K562 (cell line): ENCODE results near the gene C2CD2. TPM values are rescaled to one million over a fixed set of nuclear protein-coding genes. Genes with fewer than 3 reads are reported as not detected.

Source experiments
- ATAC-seq: fragments of 200-7000 bp; cut with Tn5 transposase; 3 replicates; pipeline ENCODE4 v1.9.1; 2020; ENCODE audit warnings: moderate library complexity
- BruUV-seq: library from RNA; stranded (reverse); fragments of 400-500 nt; replicated peaks from 2 replicates; lab custom pipeline; 2021; lab: Mats Ljungman, UMichigan
- CTCF ChIA-PET: fragments of 300-600 bp; formaldehyde crosslinking; extraction: SDS; loops from one replicate; lab custom pipeline; 2021; ENCODE audit warnings: low intra/inter-chr PET ratio; lab: Yijun Ruan, JAX
- POLR2A ChIA-PET: fragments of 300-600, 350-650 bp; sonication (Branson Sonifier 250); formaldehyde crosslinking; extraction: SDS; loops from one replicate; lab custom pipeline; 2021; ENCODE audit warnings: antibody characterized with exemption, inconsistent platforms; lab: Yijun Ruan, JAX
- DNase-seq, 4 experiments: peaks; one replicate each; pipeline versions ENCODE4 v3.0.0 to v3.0.0-alpha.2; 2011 to 2018; ENCODE audit warnings: low spot score in 3 of 4, mixed read lengths in 3 of 4; ENCODE audit errors: extremely low read depth in 1 of 4
- FAIRE-seq: peaks from 2 replicates; lab custom pipeline; 2011; peaks lifted over from hg19 to GRCh38; lab: Jason Lieb, UNC
- H2AFZ ChIP-seq: 2 replicates; pipeline ENCODE4 v1.6.0; 2011; ENCODE audit warnings: low read depth, low read length, control low read depth, inconsistent platforms
- H3K27ac ChIP-seq: fragments of 200-600 bp; 3 replicates; pipeline ENCODE4 v1.8.0; 2011; ENCODE audit warnings: low read depth, mild to moderate bottlenecking, control low read depth, inconsistent platforms, low read length, moderate library complexity, mixed read lengths; ENCODE audit errors: extremely low read depth
- H3K27me3 ChIP-seq, 2 experiments: fragments of 300-600 bp in 1 of 2; 2 replicates in 1 of 2; 3 replicates in 1 of 2; pipeline versions ENCODE4 v1.6.0 to v1.8.0; 2011; ENCODE audit warnings: inconsistent platforms in 2 of 2, low read length in 2 of 2, mild to moderate bottlenecking in 1 of 2, mixed read lengths in 1 of 2, moderate library complexity in 1 of 2; ENCODE audit not compliant: control insufficient read depth in 2 of 2, insufficient read depth in 2 of 2
- H3K36me3 ChIP-seq: fragments of 300-600 bp; 3 replicates; pipeline ENCODE4 v1.8.0; 2011; ENCODE audit warnings: mild to moderate bottlenecking, low read length, inconsistent platforms; ENCODE audit not compliant: control insufficient read depth, insufficient read depth
- H3K4me1 ChIP-seq, 2 experiments: fragments of 200-600 bp in 1 of 2; replicated peaks in 1 of 2; 2 replicates in 1 of 2; 3 replicates in 1 of 2; pipeline versions ENCODE4 v1.5.1 to v1.8.0; 2011; ENCODE audit warnings: inconsistent platforms in 2 of 2, low read length in 2 of 2, mild to moderate bottlenecking in 1 of 2, mixed read lengths in 1 of 2, moderate library complexity in 1 of 2; ENCODE audit not compliant: control insufficient read depth in 2 of 2, insufficient read depth in 2 of 2
- H3K4me2 ChIP-seq: 2 replicates; pipeline ENCODE4 v1.6.1; 2011; ENCODE audit warnings: low read length, control low read depth, inconsistent platforms, mixed read lengths; ENCODE audit not compliant: insufficient read depth
- H3K4me3 ChIP-seq: fragments of 200-600 bp; sonication (generic), shearing (Covaris generic); 2 replicates; pipeline ENCODE4 v1.5.1; 2016; ENCODE audit warnings: control low read depth, inconsistent platforms
- H3K79me2 ChIP-seq: fragments of 200-600 bp; 3 replicates; pipeline ENCODE4 v1.8.0; 2011; ENCODE audit warnings: low read length, inconsistent platforms; ENCODE audit not compliant: control insufficient read depth, insufficient read depth
- H3K9ac ChIP-seq, 2 experiments: 2 replicates each; pipeline versions ENCODE4 v1.6.0 to v1.6.1; 2011; ENCODE audit warnings: low read depth in 2 of 2, low read length in 2 of 2, control low read depth in 1 of 2, inconsistent platforms in 1 of 2, mild to moderate bottlenecking in 1 of 2, mixed read lengths in 1 of 2; ENCODE audit not compliant: insufficient read depth in 1 of 2
- H3K9me1 ChIP-seq: one replicate; pipeline ENCODE4 v1.6.0; 2011; ENCODE audit warnings: inconsistent platforms, mild to moderate bottlenecking, low read length, moderate library complexity; ENCODE audit not compliant: control insufficient read depth, insufficient read depth
- H3K9me3 ChIP-seq: replicated peaks from 2 replicates; pipeline ENCODE4 v1.5.1; 2011; ENCODE audit warnings: low read depth, low read length, inconsistent platforms; ENCODE audit not compliant: control insufficient read depth, insufficient read depth
- H4K20me1 ChIP-seq: replicated peaks from 2 replicates; pipeline ENCODE4 v1.6.1; 2011; ENCODE audit warnings: low read length, inconsistent platforms, mixed read lengths; ENCODE audit not compliant: control insufficient read depth, insufficient read depth
- AFF4 ChIP-seq: sonication (generic); formaldehyde crosslinking; IDR thresholded peaks from 2 replicates; pipeline ENCODE4 v1.8.0; 2023; ENCODE audit warnings: mild to moderate bottlenecking, missing genetic modification reagents
- EZH2 ChIP-seq: IDR thresholded peaks from 2 replicates; pipeline ENCODE4 v1.6.1; 2012; ENCODE audit warnings: low read depth, mild to moderate bottlenecking, inconsistent platforms, low read length, borderline replicate concordance
- HMG20B ChIP-seq: fragments of 250-450 bp; sonication (Bioruptor Pico); IDR thresholded peaks from 2 replicates; pipeline ENCODE4 v1.5.0; 2021; ENCODE audit warnings: mild to moderate bottlenecking
- KAT2B ChIP-seq: IDR thresholded peaks from one replicate; pipeline ENCODE4 v1.6.1; 2012; ENCODE audit warnings: low read depth, mild to moderate bottlenecking, control low read depth, inconsistent platforms, low read length, moderate library complexity
- MCM5 ChIP-seq: fragments of 450-650 bp; IDR thresholded peaks from 2 replicates; pipeline ENCODE4 v1.6.1; 2016; ENCODE audit warnings: low read depth
- MITF ChIP-seq: IDR thresholded peaks from 2 replicates; pipeline ENCODE4 v1.6.1; 2014; ENCODE audit warnings: antibody characterized with exemption
- MTA3 ChIP-seq: fragments of 450-650 bp; formaldehyde crosslinking; IDR thresholded peaks from 2 replicates; pipeline ENCODE4 v1.6.1; 2017; ENCODE audit warnings: mild to moderate bottlenecking, borderline replicate concordance
- POLR2AphosphoS2 ChIP-seq: IDR thresholded peaks from 2 replicates; pipeline ENCODE4 v1.6.1; 2012; ENCODE audit warnings: low read length, improper control_type of control experiment
- RCOR1 ChIP-seq, 2 experiments: IDR thresholded peaks; 2 replicates each; pipeline ENCODE4 v1.6.1; 2012; ENCODE audit warnings: low read depth in 2 of 2, low read length in 2 of 2, borderline replicate concordance in 1 of 2, improper control_type of control experiment in 1 of 2
- USF2 ChIP-seq: sonication (generic); formaldehyde crosslinking; IDR thresholded peaks from 2 replicates; pipeline ENCODE4 v1.5.0; 2020; ENCODE audit warnings: missing genetic modification reagents
- ZFP30 ChIP-seq: fragments of 250-450 bp; sonication (Bioruptor Pico); IDR thresholded peaks from 2 replicates; pipeline ENCODE4 v1.8.0; 2022; ENCODE audit warnings: moderate library complexity, mild to moderate bottlenecking, inconsistent platforms, borderline replicate concordance
- ZNF584 ChIP-seq: fragments of 200-800 bp; sonication (Bioruptor generic); IDR thresholded peaks from 2 replicates; pipeline ENCODE4 v1.6.1; 2016; ENCODE audit warnings: low read depth, mild to moderate bottlenecking, missing genetic modification characterization, missing compliant biosample characterization
- WGBS: fragments of 100-300 bp; shearing (Covaris generic); methylation state at CpG from one replicate; pipeline ENCODE4 v1.1.6; 2016; ENCODE audit warnings: low coverage, mixed read lengths; ENCODE audit not compliant: insufficient coverage; ENCODE audit errors: missing lambda C conversion rate; 5-methylcytosine and 5-hydroxymethylcytosine counted together
- in situ Hi-C: fragments of 300-500 bp; cut with MboI; formaldehyde crosslinking; loops from 4 replicates; pipeline ENCODE4 v1.15.0; 2018; ENCODE audit warnings: inconsistent platforms, mixed read lengths
- intact Hi-C: fragments of 100-400 bp; cut with micrococcal nuclease; formaldehyde crosslinking; loops from 2 replicates; pipeline ENCODE4 v1.14.2; 2022
- polyA plus RNA-seq, 8 experiments: library from polyadenylated mRNA; depleted of rRNA in 4 of 8; stranded (reverse) in 5 of 8; unstranded in 3 of 8; fragments of >200 nt; fragmentation: Nextera tagmentation in 2 of 8; fragmentation: Illumina TruSeq in 1 of 8; extraction: Ambion mirVana in 2 of 8; extraction: Trizol in 1 of 8; gene quantifications; 2 replicates each; pipeline versions ENCODE4 v1.2.1 to v1.2.3, GENCODE V29; 2011 to 2014; ENCODE audit warnings: inconsistent platforms in 1 of 8, missing spikeins in 1 of 8
- total RNA-seq, 7 experiments: library from RNA; depleted of rRNA in 6 of 7; stranded (reverse); fragments of >200 nt in 6 of 7; fragmentation: Illumina TruSeq in 2 of 7; extraction: Trizol in 2 of 7; gene quantifications; 2 replicates each; pipeline versions ENCODE4 v1.2.1 to v1.2.3, GENCODE V29; 2011 to 2021; ENCODE audit warnings: low replicate concordance in 1 of 7
- TF ChIP-seq, protein P1 (sequence below): sonication (generic); formaldehyde crosslinking; IDR thresholded peaks from 2 replicates; pipeline ENCODE4 v1.8.1; 2022; ENCODE audit warnings: missing genetic modification reagents

The C2CD2 gene
- total and polyA plus RNA-seq, 9 of the 15 experiments (the other 6 are each of a cell fraction or from before 2014, with no cell fraction given): 1.3 to 21.6 (median 12.1) TPM

GRCh38 chr21:41913230-41913629 is 40.6 kb downstream of the C2CD2 start:
- Histone ChIP-seq H3K79me2 (no peaks in the 10 kb centered on the region), H4K20me1 (no peaks in the 10 kb centered on the region), H3K9me1 (no peaks in the 10 kb centered on the region), H3K4me2 (no peak overlapping the region), H3K4me1 (peaks cover 0 to 3% of the 10 kb centered on the region in 2 experiments; a peak in 1 of 5 replicates), H3K9me3 (no peaks in the 10 kb centered on the region), H3K36me3 (peaks cover 62% of the 10 kb centered on the region), H3K27me3 (no peaks in the 10 kb centered on the region), H3K4me3 (no peak overlapping the region), H3K9ac (0 out of 4 replicates have a peak overlapping the region, but pooled peaks of 1 of the 2 experiments have one; percentile 29), H3K27ac (no peak overlapping the region), H2AFZ (no peak overlapping the region)
- in situ Hi-C loops (no loop called here), intact Hi-C loops (no loop called here)
- ATAC-seq (no peak), FAIRE-seq (no peak), DNase-seq (no peak)
- ChIA-PET CTCF (interaction anchor here (0.6 kb wide), 1 partner anchor 1760 kb away, joined by 5 read pairs; no protein-coding TSS in a partner anchor), POLR2A (interaction anchor here (0.6 kb wide), 1 partner anchor 29 kb away, joined by 3 read pairs; no protein-coding TSS in a partner anchor)
- BruUV-seq: no TSS peak
- 90% methylated on average over 9 of the region's 9 CpGs for WGBS
- TF ChIP-seq KAT2B (no peak), HMG20B (CRISPR knock-in tag) (no peak), MCM5 (no peak), MTA3 (no peak), EZH2 (no peak), AFF4 (no peak), MITF (no peak), ZNF584 (CRISPR knock-in tag) (no peak), POLR2AphosphoS2 (no peak), USF2 (CRISPR knock-in tag) (no peak), RCOR1 (IDR thresholded peaks at IDR 0.05; ENCODE audit: borderline replicate concordance in 1 of 2, low read depth in 2 of 2, low read length in 2 of 2) (no peak), ZFP30 (CRISPR knock-in tag) (no peak)
- TF ChIP-seq, protein P1, sequence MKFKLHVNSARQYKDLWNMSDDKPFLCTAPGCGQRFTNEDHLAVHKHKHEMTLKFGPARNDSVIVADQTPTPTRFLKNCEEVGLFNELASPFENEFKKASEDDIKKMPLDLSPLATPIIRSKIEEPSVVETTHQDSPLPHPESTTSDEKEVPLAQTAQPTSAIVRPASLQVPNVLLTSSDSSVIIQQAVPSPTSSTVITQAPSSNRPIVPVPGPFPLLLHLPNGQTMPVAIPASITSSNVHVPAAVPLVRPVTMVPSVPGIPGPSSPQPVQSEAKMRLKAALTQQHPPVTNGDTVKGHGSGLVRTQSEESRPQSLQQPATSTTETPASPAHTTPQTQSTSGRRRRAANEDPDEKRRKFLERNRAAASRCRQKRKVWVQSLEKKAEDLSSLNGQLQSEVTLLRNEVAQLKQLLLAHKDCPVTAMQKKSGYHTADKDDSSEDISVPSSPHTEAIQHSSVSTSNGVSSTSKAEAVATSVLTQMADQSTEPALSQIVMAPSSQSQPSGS: no peak
